ENCODE results near the gene ANKRD17.
"Not testable (repeated sequence)": the region's sequence is repeated elsewhere in the genome, so short reads cannot be mapped to it uniquely, and the experiment has no call there.

ANKRD17 gene

GRCh38 chr4:73258436-73258685 is 237 bp downstream of the ANKRD17 start:
- Histone ChIP-seq H3K9me2 (replicated peaks; ENCODE audit: control insufficient read depth, low read length) (no peaks in the 10 kb centered on the region), H3K4me3 (ENCODE audit: low read length) (peak overlapping the region; percentile 91), H3K27ac (ENCODE audit: low read depth, low read length) (peak overlapping the region; percentile 83), H3K27me3 (ENCODE audit: control insufficient read depth, low read length) (no peaks in the 10 kb centered on the region), H3K79me2 (ENCODE audit: control insufficient read depth, low read length) (peaks cover 85% of the 10 kb centered on the region), H3F3A (ENCODE audit: control insufficient read depth, insufficient read depth) (0 out of 2 replicates have a peak, but pooled peaks cover 4% of the 10 kb centered on the region), H3K36me3 (ENCODE audit: control insufficient read depth, low read length) (peaks cover 61% of the 10 kb centered on the region), H3K9me3 (ENCODE audit: control insufficient read depth, insufficient read depth, low read length) (no peaks in the 10 kb centered on the region), H3K4me1 (ENCODE audit: control insufficient read depth, low read length) (peaks cover 43% of the 10 kb centered on the region), H3K4me2 (ENCODE audit: low read length) (peak overlapping the region; percentile 73), H4K20me1 (ENCODE audit: control insufficient read depth, insufficient read depth, low read depth, low read length) (peaks cover 13% of the 10 kb centered on the region; the same call in 1 of the 2 replicates)
- TF ChIP-seq CTCF (IDR thresholded peaks at IDR 0.05; ENCODE audit: low read depth, low read length, poor library complexity, severe bottlenecking) (peak; percentile 68), EZH2phosphoT487 (IDR thresholded peaks at IDR 0.05; ENCODE audit: borderline replicate concordance, low read length) (no peak)

GRCh38 chr4:73257651-73258435 is 755 bp downstream of the ANKRD17 start:
- Histone ChIP-seq H3K27me3 (ENCODE audit: control insufficient read depth, low read length) (no peaks in the 10 kb centered on the region), H3K4me3 (ENCODE audit: low read length) (peak overlapping the region; percentile 91), H3K9me3 (ENCODE audit: control insufficient read depth, insufficient read depth, low read length) (no peaks in the 10 kb centered on the region), H3K27ac (ENCODE audit: low read depth, low read length) (peak overlapping the region; percentile 83), H3K36me3 (ENCODE audit: control insufficient read depth, low read length) (peaks cover 66% of the 10 kb centered on the region), H3K4me1 (ENCODE audit: control insufficient read depth, low read length) (peaks cover 46% of the 10 kb centered on the region), H3K79me2 (ENCODE audit: control insufficient read depth, low read length) (peaks cover 90% of the 10 kb centered on the region), H3F3A (ENCODE audit: control insufficient read depth, insufficient read depth) (0 out of 2 replicates have a peak, but pooled peaks cover 4% of the 10 kb centered on the region), H3K9me2 (replicated peaks; ENCODE audit: control insufficient read depth, low read length) (no peaks in the 10 kb centered on the region), H4K20me1 (ENCODE audit: control insufficient read depth, insufficient read depth, low read depth, low read length) (peaks cover 18% of the 10 kb centered on the region), H3K4me2 (ENCODE audit: low read length) (peak overlapping the region; percentile 73)
- TF ChIP-seq EZH2phosphoT487 (IDR thresholded peaks at IDR 0.05; ENCODE audit: borderline replicate concordance, low read length) (no peak), CTCF (IDR thresholded peaks at IDR 0.05; ENCODE audit: low read depth, low read length, poor library complexity, severe bottlenecking) (no peak)

- peaks cover 21% of the 10 kb centered on the region for H4K20me1 ChIP-seq (ENCODE audit: control insufficient read depth, insufficient read depth, low read depth, low read length)
- peaks cover 66% of the 10 kb centered on the region for H3K36me3 ChIP-seq (ENCODE audit: control insufficient read depth, low read length)
- H3K9me2 ChIP-seq (replicated peaks; ENCODE audit: control insufficient read depth, low read length) = no peaks in the 10 kb centered on the region
- H3K9me3 ChIP-seq (ENCODE audit: control insufficient read depth, insufficient read depth, low read length) = no peaks in the 10 kb centered on the region
- TF ChIP-seq EZH2phosphoT487 (IDR thresholded peaks at IDR 0.05; ENCODE audit: borderline replicate concordance, low read length) (no peak), CTCF (IDR thresholded peaks at IDR 0.05; ENCODE audit: low read depth, low read length, poor library complexity, severe bottlenecking) (peak; percentile 78)
- peak overlapping the region; percentile 91 for H3K4me3 ChIP-seq (ENCODE audit: low read length)
- H3K27me3 ChIP-seq (ENCODE audit: control insufficient read depth, low read length) = no peaks in the 10 kb centered on the region
- peak overlapping the region; percentile 83 for H3K27ac ChIP-seq (ENCODE audit: low read depth, low read length)
- H3F3A ChIP-seq (ENCODE audit: control insufficient read depth, insufficient read depth) = 0 out of 2 replicates have a peak, but pooled peaks cover 4% of the 10 kb centered on the region
- H3K79me2 ChIP-seq (ENCODE audit: control insufficient read depth, low read length) = peaks cover 94% of the 10 kb centered on the region
- peak overlapping the region; percentile 73 for H3K4me2 ChIP-seq (ENCODE audit: low read length)
- peaks cover 47% of the 10 kb centered on the region for H3K4me1 ChIP-seq (ENCODE audit: control insufficient read depth, low read length)
Observed at GRCh38 chr4:73257234-73257633, 1.4 kb downstream of the ANKRD17 start.

- Histone ChIP-seq H3K36me3 (ENCODE audit: control insufficient read depth, low read length) (peaks cover 80% of the 10 kb centered on the region), H3K4me2 (ENCODE audit: low read length) (peak overlapping the region; percentile 73), H3K4me3 (ENCODE audit: low read length) (peak overlapping the region; percentile 91), H3K79me2 (ENCODE audit: control insufficient read depth, low read length) (peaks cover 95% of the 10 kb centered on the region), H3K4me1 (ENCODE audit: control insufficient read depth, low read length) (peaks cover 48% of the 10 kb centered on the region), H4K20me1 (ENCODE audit: control insufficient read depth, insufficient read depth, low read depth, low read length) (peaks cover 25% of the 10 kb centered on the region)
- not testable (repeated sequence) for H3K9me2 ChIP-seq (replicated peaks; ENCODE audit: control insufficient read depth, low read length); H3F3A ChIP-seq (ENCODE audit: control insufficient read depth, insufficient read depth); H3K9me3 ChIP-seq (ENCODE audit: control insufficient read depth, insufficient read depth, low read length); H3K27ac ChIP-seq (ENCODE audit: low read depth, low read length); H3K27me3 ChIP-seq (ENCODE audit: control insufficient read depth, low read length)
Observed at GRCh38 chr4:73255847-73256246, 2.8 kb downstream of the ANKRD17 start.

Measured in DOHH2 (cell line).